HG03442 (cell line): ENCODE results near the gene TRIM71.
A peak's percentile ranks its signal among the peaks of the same experiment; 100 is the strongest.
"Not testable (repeated sequence)": the region's sequence is repeated elsewhere in the genome, so short reads cannot be mapped to it uniquely, and the experiment has no call there.

Source experiments
- ATAC-seq: cut with Tn5 transposase; IDR thresholded peaks from one replicate; pipeline ENCODE4 v1.9.1; 2021; ENCODE audit warnings: mild to moderate bottlenecking, moderate library complexity; ENCODE audit not compliant: unreplicated experiment

TRIM71 gene

DNA sequence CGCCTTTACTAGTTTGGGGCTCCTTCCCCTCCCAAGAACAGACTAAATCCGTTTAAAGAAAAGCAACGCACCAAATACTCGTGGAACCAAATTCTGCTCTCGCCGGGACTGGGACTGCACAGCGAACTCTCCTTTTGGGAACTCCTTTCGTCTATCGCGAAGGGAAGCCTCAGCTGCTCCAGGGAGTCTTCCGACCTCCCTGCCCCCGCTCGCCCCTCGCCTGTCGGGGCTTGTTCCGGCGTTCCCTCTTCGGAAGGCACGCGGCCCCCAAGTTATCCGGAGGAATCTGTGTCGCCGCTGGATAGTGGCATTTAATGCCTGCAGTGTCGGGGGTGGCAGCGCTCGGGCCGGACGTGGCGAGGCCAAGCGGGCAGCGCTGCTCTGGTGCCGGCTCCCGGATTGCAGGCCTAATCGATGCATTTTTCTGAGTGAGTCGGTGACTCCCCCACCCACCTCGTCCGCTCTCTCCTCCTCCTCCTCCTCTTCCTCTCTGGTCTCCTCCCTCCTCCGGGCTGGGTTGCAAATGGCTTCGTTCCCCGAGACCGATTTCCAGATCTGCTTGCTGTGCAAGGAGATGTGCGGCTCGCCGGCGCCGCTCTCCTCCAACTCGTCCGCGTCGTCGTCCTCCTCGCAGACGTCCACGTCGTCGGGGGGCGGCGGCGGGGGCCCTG lies at the start of gene TRIM71:
Gene TRIM71 (plus strand): TSS at position 440 of the 671 bp plus-strand sequence. CDS start 84 bp downstream, at position 524.
- ATAC-seq = no peak

DNA sequence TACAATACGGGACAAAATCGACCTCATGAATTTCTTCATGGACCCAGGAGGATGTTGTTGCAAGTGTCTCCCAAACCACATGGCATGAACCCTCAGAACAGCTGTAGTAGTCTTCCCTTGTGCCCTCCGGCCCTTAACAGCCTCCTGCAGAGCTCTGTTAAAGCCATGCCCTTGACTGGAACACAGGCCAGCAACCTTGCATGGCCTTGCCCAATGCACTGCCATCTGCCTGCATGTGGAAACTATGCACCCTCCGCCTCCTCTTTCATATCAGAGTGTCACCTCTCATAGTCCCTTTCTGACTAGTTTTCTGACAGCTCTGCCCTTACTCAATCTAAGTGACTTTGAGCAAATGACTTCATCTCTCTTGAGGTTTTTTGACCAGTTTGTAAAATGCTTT lies 39.4 kb upstream of the TRIM71 start:
- no peak for ATAC-seq

DNA sequence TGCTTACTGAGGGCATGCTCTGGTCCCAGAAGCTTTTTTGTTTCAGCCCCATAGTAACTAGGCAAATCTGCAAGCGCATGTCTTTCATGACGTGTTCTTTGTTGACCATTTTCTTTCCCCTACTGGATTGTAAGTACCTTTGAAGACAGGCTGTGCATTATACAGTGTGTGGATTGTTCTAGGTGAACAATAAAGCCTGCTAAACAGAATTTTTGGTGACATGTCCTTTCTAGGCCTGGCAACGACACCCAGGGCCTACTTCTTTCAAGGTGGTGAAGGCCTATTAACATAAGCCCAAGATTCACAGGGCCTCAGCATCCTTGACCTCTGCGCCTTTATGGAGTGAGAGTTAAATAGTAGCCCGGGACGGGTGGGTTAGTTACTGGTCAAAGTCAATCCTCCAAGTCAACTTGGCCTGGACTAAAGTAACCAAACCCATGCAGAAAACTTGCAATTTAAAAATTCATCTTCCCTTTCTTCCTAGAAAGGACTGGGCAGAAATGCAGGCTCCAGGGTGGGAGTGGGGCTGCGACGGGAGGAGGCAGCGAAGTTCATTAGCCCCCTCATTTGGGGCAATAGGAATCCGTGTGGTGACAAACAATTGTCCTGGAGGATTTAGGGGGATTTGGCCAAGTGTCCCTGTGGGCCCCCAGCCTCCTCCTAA lies 37.6 kb upstream of the TRIM71 start:
- no peak for ATAC-seq

DNA sequence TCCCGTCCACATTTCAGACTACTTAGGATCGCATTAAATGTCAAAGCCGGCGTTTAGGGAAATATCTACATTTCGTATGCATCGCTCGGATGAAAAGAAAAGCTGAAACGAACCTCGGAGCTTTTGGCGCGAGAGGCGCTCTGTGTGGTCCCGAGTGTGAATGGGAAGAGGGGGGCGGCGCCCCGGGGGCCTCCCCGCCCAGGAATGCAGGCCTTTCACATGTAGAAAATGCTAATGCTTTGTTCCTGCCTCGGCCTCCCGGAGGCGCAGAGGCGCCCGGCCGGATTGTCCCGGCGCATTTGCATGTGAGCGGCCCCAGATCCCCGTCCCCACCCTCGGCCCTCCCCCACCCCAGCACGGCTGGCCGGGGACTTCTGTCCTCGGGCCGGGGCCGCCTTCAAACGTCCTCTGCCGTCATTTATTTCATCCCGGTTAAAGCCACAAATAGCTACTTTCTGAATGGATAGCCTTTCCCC lies 37.0 kb upstream of the TRIM71 start:
- peak; percentile 17 for ATAC-seq

DNA sequence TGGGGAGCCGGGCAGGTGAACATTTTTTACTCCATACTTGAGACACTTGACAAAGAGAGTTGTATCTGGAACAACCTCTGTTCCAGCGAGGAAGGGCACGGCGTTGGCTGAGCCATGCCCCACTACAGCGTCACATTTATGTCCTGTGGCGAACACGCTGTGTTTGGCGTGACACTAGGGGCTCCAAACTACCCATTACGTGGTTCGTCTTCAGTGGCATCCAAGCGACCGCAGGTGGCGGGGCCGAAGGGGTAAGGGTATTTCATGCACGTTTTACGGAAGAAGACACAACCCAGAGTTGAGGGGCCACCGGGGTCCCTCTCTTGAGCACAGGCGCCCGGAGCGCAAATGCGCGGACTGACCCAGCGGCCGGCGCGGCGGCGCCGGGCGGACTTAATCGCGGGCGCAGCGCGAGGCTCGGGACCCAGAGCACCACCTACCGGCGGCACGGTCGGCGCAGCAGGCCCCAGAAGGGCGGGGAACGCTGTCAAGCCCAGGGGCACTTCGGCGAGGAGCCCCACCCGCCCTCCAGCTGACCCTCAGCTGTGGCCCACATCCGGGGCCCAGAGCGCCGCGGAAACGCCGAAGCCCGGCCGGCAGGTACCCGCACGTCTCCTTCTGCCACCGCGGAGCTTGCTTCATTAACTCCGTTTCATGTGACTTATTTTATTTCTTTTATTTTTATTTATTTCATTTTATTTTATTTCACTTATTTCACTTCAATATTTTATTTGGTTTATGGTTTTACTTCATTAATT lies 36.4 kb upstream of the TRIM71 start:
- ATAC-seq = peak; percentile 91

DNA sequence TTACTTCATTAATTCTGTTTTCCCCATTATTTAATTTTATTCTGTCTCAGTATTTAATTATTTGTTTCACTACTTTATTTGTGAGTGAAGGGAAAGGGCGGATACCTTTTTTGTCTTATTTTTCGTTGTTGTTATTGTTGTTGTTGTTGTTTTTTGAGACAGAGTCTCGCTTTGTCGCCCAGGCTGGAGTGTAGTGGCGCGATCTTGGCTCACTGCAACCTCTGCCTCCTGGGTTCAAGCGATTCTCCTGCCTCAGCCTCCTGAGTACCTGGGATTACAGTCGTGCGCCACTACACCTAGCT lies 35.9 kb upstream of the TRIM71 start:
- ATAC-seq = not testable (repeated sequence)

DNA sequence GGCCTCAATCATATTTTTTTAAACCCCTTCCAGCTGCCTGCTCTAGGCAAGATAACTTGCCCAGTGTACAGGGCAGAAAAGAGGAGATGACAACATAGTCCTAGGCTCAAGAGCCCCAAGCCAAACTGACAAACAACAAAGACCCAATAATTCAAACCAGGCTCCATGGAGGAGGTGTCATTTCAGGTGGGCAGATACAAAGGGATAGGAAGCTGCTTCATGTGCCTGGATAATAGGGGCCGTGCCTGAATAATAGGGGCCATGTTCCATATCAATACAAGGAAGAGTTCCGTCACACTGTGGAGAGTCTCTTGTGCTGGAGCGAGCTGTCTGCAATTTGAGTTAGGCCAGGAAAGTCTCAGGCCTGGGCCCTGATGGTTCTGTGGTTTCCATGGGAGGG lies 35.4 kb upstream of the TRIM71 start:
- no peak for ATAC-seq

DNA sequence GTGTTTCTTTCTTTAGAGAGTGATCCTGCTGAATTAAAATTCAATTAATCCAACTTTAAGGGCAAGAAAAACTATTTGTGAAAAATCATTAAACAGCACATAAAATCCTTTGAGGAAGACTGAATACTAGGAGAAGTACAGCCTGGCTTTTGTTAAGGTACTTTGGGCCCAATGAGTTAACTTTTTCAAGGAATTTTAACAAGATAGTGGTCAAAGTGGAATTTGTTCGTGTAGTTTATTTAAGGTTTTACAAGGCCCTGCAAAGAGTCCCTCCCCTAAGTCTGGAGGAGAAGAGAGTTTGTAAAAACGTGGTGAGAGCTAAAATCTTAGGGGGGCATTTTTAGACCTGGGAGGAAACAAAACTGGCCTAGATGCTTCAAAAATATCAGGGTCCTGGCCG lies 26.0 kb upstream of the TRIM71 start:
- no peak for ATAC-seq

DNA sequence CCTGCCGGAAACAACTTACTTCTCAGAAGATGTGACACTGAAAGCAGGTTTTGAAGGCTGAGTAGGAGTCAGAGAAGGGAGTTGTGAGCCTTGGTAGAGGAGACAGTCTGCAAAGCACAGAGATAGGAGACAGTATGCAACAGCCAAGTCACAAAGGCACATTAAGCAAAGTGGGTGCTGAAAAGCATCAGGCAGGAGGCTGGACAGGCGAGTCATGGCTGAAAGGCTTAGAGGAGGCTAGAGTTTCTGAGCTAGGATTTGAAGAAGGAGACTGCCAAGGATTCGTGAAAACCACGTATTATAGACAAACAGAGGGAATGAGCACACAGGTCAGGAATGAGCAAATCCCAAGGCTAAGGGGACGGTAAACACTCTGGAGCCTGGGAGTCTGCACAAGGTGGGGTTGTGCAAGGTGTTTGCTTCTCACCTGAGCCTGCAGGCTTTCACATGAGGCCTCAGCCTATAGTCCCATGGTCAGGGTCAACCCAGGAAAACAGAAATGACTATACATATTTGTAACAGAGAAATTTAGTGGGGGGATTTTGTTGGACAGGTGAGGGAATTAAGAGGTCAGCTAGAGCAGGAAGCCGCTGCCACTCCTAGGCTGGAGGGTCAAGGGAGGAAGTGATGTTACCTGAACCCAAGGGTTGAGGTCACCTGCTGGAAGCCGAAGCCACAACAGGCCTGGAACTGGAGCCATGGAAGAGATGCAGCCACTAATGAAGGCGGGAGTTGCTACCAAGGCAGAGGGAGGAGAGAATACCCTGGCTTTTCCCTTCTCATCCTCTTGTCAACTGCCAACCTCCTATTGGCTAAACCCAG lies 23.1 kb upstream of the TRIM71 start:
- no peak for ATAC-seq

DNA sequence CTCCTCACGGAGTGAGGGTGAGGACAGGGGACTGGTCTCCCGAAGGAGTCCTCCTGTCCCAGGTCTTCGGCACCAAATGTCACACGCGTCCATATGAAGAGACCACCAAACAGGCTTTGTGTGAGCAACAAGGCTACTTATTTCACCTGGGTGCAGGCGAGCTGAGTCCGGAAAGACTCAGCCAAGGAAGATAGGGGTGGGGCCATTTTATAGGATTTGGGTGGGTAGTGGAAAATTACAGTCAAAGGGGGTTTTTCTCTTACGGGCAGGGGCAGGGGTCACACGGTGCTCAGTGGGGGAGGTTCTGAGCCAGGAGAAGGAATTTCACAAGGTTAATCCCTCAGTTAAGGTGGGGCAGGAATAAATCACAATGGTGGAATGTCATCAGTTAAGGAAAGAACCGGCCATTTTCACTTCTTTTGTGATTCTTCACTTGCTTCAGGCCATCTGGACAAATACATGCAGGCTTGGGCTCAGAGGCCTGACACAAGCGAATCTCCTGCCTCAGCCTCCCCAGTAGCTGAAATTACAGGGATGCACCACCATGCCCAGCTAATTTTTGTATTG lies 21.3 kb upstream of the TRIM71 start:
- not testable (repeated sequence) for ATAC-seq

DNA sequence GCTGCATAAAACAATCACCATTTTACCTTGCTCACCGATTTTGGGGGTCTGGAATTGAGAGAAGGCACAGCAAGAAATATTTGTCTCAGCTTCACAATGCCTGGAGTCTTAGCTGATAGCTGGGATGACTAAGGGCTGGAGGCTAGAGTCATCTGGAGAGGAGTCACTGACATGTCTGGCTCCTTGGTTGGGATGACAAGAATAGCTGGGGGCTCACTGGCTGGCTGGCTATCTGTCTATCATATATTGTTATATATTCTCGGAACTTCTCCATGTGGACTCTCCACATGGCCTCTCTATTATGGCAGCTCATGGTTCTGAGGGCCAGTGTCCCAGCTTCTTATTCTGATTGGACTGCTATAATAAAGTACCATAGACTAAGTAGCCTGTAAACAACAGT lies 20.0 kb upstream of the TRIM71 start:
- no peak for ATAC-seq

DNA sequence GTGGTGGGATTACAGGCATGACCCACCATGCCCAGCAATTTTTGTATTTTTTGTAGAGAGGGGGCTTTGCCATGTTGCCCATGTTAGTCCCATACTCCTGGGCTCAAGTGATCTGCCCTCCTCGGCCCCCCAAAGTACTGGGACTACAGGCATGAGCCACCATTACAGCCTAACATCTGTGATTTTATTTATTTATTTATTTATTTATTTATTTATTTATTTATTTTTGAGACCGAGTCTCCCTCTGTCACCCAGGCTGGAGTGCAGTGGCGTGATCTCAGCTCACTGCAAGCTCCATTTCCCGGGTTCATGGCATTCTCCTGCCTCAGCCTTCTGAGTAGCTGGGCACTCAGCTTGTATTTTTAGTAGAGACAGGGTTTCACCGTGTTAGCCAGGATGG lies 16.4 kb upstream of the TRIM71 start:
- not testable (repeated sequence) for ATAC-seq

DNA sequence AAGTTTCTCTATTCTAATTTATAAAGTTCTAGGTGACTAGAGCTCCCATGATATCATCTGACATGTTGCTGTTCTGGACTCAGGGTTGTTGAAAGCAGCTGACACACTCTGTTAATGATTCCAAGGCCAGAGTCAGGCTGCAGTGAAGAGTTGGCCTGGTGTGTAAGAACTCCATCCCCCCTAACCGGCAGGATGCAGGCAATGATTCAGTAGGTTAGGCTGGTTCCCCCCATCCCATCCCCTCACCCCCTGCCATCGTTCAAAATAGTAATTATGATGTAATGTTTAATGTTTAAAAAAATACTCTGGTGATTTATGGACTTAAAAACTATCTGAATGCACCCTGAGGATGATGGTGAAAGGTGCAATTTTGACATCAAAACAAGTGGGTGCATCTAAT lies 4.6 kb upstream of the TRIM71 start:
- ATAC-seq = no peak

DNA sequence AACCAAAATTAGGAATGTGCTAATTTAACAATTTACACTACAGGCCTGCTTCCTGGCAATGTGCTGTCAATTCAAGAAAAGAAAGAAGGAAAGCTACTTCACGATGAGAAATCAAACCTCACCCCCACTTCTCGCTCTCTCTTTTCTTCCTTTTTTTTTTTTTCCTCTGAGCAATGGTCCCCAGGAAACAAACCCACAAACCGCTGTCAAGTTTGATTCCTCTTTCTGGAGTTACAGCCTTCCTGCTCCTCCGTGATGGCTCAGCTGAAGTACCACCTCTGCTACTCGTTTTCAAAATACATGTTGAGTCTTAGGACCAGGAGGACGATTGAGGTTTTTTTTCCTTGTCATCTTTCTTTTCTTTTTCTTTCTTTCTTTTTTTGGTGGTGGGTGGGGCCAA lies 3.4 kb upstream of the TRIM71 start:
- no peak for ATAC-seq

DNA sequence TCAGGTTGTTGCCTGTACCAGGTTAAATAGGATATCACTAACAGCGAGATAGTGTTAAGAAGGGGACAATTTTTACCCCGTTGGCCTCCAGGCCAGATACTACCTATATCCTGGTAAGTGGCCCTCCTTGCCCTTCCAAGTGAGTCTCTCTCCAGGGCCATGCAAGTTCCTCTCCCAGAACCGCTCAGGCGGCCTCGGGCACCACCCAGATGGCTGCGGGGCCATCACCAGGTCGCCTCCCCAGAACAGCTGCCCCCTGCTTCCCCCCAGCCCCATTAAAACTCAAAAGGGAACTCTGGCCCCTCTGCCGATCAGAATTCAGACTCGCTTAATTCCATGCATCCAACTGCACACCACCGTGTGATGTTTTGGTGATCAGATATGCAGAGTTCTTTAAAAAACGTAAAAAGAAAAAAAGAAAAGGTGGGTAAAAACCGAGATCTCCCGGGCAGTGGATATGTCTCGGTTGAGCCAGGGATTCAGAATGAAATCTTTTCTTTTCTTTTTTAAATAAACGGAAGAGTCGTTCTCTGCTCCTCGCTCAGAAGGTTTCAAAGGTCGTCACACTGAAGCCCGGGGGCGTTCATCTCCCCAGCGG lies 1.9 kb upstream of the TRIM71 start:
- ATAC-seq = no peak

DNA sequence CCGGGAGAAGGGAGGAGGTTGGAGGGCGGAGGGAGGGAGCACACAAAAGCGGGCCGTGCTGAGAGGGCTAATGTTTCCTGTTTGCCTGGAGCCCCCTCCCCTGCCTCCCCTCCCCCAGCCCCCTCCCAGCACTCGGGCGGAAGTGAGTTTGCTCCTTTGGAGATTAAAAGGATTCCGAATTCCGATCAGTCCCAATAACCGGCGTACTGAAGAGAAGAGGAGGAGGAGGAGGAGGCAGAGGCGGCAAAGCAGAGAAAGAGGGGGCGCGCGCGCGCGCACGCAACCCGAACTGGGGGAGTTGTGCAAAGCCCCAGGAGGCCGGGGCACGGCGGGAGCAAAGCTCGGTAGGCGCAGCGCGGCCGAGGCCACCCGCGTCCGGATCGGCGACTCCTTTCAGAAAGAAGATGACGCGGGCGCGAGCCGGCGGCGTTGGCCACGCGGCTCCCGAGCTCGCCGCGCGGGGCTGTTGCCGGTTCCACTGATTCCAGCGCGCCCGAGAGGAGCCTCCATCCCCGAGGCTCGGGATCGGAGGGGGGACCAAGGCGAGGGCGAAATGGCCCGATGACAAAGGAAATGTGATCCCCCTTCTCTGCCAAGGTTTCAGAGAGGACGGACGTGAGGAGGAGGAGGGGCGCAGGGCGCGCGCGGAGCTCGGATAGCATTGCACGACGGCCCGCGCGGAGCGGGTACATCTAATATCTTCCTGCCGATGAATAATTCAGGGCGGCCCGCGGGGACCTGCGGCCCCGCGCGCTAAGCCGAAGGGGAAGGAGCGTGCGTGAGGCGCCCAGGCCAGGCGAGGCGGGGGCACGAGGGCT lies 1.1 kb upstream of the TRIM71 start:
- no peak for ATAC-seq

DNA sequence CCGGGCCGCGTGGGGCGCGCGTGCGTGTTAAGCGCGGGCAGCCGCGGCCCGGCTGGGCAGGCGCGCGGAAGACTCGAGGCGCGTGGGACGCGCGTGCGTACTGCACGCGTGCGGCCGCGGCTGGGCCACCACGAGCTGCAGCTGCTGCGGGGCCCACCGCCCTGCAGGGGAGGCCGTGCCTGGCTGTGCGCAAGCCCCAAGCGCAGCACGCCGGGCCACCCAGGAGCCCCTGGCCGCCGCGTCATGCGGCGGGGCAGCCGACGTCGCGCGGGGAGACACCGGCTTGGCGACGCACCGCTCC lies 590 bp upstream of the TRIM71 start:
- ATAC-seq = no peak

DNA sequence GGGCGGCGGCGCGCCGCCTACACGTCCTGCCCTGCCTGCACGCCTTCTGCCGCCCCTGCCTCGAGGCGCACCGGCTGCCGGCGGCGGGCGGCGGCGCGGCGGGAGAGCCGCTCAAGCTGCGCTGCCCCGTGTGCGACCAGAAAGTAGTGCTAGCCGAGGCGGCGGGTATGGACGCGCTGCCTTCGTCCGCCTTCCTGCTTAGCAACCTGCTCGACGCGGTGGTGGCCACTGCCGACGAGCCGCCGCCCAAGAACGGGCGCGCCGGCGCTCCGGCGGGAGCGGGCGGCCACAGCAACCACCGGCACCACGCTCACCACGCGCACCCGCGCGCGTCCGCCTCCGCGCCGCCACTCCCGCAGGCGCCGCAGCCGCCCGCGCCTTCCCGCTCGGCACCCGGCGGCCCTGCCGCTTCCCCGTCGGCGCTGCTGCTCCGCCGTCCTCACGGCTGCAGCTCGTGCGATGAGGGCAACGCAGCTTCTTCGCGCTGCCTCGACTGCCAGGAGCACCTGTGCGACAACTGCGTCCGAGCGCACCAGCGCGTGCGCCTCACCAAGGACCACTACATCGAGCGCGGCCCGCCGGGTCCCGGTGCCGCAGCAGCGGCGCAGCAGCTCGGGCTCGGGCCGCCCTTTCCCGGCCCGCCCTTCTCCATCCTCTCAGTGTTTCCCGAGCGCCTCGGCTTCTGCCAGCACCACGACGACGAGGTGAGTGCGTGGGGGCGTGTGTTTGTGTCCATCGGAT lies 602 bp downstream of the TRIM71 start:
- no peak for ATAC-seq

DNA sequence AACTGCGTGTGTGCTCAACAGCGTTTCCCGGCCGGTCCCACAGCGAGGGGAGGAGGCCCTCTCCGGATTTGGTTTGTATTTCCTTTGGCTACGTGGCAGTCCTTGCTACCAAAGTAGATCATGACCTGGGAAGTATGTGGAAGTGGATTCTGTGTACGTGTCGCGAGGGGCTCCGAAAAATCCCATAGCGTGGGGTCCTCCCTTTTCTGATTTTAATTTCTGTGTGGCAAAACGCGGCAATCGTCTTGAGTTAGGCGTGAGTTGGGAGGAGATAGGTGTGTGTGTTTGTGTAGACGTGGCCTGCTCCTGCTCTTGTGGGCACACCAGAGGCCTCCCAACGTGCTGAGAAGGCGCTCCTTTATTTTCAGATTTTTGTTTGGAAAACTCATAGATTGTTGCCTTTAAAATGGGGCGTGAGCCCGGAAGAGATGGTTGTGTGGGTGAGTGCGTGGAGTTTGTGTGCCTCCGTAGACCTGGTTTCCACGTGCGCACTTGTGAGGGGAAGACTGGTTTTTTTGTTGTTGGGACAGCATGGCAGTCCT lies 1.2 kb downstream of the TRIM71 start:
- ATAC-seq = no peak
